Activated CD8-positive, alpha-beta memory T cell treated with anti-CD3 and anti-CD28 coated beads for 48 hours (primary cell): Measurements from ENCODE around the gene PAAF1.

Experiments used
- DNase-seq, 3 experiments: peaks; one replicate each; pipeline ENCODE4 v3.0.0-alpha.2; 2020; ENCODE audit warnings: low read depth in 2 of 3, low spot score in 2 of 3

The PAAF1 gene

GRCh38 chr11:73945396-73945795 is 68.6 kb downstream of the PAAF1 start:
- no peak for DNase-seq

GRCh38 chr11:73946798-73947458 is 70.1 kb downstream of the PAAF1 start:
- no peak for DNase-seq

GRCh38 chr11:73949246-73949645 is 72.4 kb downstream of the PAAF1 start:
- no peak for DNase-seq

- DNase-seq = no peak
Observed at GRCh38 chr11:73949912-73950311, 73.1 kb downstream of the PAAF1 start.

GRCh38 chr11:73950869-73951710 is 74.3 kb downstream of the PAAF1 start, which contains the start of gene DNAJB13:
DNAJB13 (plus strand) TSS chr11:73951026; CDS start chr11:73951070, 44 bp downstream.
- DNase-seq = no peak

DNA sequence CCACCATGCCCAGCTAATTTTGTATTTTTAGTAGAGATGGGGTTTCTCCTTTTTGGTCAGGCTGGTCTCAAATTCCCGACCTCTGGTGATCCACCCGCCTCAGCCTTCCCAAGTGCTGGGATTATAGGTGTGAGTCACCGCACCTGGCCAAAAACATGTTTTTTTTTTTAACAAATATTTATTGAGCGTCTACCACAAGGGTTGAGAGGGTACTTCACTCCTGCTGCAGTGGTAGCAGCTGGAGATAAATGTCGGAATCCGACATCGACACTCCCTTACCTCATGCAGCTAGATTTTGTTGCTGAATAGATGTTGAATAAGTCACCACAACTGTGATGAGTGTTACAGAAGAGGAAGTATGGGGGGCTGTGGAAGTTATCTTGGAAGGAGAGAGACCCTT is 75.0 kb downstream of the PAAF1 start:
- no peak for DNase-seq

- no peak for DNase-seq
Observed at GRCh38 chr11:73956876-73957653, 80.3 kb downstream of the PAAF1 start.

DNA sequence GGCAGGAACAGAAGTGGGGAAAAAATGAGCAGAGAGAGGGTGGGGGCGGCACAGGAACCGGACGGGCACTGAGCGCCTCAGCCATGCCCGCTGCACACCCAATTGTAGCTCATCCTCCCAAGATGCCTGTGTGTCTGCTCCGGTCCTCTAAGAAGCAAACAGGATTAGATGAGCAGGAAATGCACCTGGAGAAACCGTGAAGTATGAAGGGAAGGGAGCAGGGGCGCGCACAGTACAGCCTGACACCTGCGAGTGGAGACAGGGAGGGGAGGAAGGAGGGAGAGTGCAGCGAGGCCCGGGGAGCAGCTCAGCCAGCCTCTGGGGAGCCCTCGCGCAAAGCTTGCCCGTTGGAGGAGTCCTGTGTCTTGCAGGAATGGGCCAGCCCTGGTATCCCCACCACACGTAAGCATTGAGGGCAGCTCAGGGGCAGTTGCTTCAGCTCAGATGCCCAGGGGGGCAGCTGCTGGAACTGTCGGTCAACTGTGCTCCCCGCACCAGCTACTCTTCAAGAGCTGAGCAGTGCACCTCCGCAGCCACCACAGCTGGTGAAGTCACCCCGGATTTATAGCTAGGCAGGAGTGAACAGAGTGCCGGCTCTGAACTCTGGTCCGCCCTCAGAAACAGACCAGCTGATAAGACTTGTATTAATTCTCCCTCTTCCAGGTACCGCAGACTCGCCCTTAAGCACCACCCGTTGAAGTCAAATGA is 81.0 kb downstream of the PAAF1 start:
- no peak for DNase-seq

- DNase-seq = no peak
Observed at GRCh38 chr11:73958521-73959141, 81.8 kb downstream of the PAAF1 start.

GRCh38 chr11:73961321-73961720 is 84.5 kb downstream of the PAAF1 start:
- no peak for DNase-seq

GRCh38 chr11:73962101-73962705 is 85.4 kb downstream of the PAAF1 start:
- no peak for DNase-seq

DNA sequence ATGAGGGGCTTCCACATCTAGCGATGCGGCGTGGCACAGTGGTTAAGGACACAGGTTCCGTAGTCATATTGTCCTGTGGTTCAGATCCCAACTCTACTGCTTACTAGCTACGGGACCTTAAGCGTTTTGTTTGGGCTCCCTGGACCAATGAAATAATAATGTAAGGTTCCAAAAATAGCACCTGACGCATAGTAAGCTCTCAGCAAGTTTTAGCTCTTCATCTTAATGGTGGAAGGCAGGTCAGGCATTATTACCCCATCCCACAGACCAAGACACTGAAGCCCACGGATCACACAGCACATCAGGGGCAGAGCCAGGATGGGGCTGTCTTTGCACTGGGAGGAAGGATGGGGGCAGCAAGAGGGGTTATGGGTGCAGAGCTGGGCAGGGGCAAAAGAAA is 87.1 kb downstream of the PAAF1 start:
- no peak for DNase-seq

DNA sequence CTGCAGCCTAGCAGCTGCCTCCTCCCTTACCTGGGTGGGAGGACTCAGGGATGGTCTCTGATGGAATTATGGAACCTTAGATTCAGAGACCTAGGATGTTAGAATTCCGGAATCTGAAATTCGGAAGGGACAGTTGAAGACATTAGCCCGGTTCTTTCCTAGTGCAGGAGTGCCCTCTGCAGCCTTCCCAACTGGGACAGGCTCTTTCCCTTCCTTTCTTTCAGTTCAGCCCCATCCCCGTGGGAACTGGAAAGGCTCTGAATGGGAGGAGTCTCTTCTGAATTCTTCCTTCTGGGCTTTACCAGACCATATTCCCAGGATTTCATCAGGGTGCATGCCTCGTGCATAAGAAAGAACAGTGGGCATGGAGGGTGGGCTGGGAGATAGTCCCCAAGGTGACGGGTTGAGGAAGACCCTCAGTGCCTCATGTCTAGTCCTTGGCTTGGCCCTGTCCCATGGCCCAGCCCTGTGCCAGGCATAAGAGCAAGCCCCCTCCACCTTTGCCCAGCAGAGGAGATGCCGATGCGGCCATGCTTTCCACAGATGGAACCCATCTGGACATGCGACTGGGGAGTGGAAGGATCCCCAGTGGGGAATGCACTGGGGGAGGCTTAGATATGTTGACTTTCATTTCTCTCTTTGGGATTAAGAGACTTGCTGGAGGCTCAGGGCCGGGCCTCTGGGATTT is 88.4 kb downstream of the PAAF1 start:
- DNase-seq = no peak

DNA sequence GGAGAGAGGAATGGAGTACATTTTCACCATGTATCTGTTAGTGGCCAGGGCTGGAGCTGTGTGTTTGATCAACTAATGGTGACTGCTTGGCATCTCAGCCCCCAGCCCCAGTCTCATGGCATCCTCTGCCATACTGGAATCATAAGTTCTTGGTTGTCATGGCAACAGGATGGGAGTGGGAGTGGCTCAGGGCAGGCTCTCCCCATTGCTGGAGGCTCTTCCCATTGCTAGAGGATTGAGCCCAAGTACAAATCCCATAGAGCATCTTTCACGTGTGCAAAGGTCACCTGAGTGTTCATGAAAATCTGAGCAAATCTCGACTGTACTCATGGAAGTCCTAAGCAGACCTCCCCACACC is 88.9 kb downstream of the PAAF1 start:
- no peak for DNase-seq

- DNase-seq = no peak
Observed at GRCh38 chr11:73968356-73968966, 91.7 kb downstream of the PAAF1 start.

GRCh38 chr11:73969091-73969490 is 92.3 kb downstream of the PAAF1 start:
- no peak for DNase-seq

GRCh38 chr11:73969991-73970800 is 93.4 kb downstream of the PAAF1 start:
- DNase-seq = no peak

- DNase-seq = no peak
Observed at GRCh38 chr11:73971175-73971719, 94.4 kb downstream of the PAAF1 start.
